Inflammatory macrophage treated with lipopolysaccharide for 1 hour (primary cell): ENCODE measurements around the gene ABCB10.
"Not testable (repeated sequence)": the region's sequence is repeated elsewhere in the genome, so short reads cannot be mapped to it uniquely, and the experiment has no call there.

Experiments used
- DNase-seq, 2 donors: peaks; one replicate each; pipeline ENCODE4 v3.0.0-alpha.2; 2020 to 2022

Gene ABCB10

GRCh38 chr1:229558460-229559335 lies at the start of gene ABCB10:
TSS of gene ABCB10 (minus strand) at chr1:229558707. CDS start at chr1:229558652, 55 bp downstream.
- DNase-seq, result peak; percentile 97

GRCh38 chr1:229607370-229607769 lies 48.9 kb upstream of the ABCB10 start:
- no peak for DNase-seq

GRCh38 chr1:229603371-229604005 lies 45.0 kb upstream of the ABCB10 start:
- no peak for DNase-seq

- no peak for DNase-seq
These were observed 41.7 kb upstream of the ABCB10 start for GRCh38 chr1:229600229-229600628.

- no peak for DNase-seq
These were observed 40.9 kb upstream of the ABCB10 start for GRCh38 chr1:229599218-229599954.

- no peak for DNase-seq
These were observed 39.4 kb upstream of the ABCB10 start for GRCh38 chr1:229597877-229598276.

GRCh38 chr1:229596925-229597699 lies 38.6 kb upstream of the ABCB10 start:
- peak in 1 of 2 donors; percentile 16 for DNase-seq

- not testable (repeated sequence) for DNase-seq
These were observed 37.4 kb upstream of the ABCB10 start for GRCh38 chr1:229595876-229596275.

GRCh38 chr1:229594227-229595008 lies 35.9 kb upstream of the ABCB10 start:
- DNase-seq, result no peak

GRCh38 chr1:229593800-229594199 lies 35.3 kb upstream of the ABCB10 start:
- no peak for DNase-seq

- no peak for DNase-seq
These were observed 31.6 kb upstream of the ABCB10 start for GRCh38 chr1:229590119-229590518.

GRCh38 chr1:229585338-229585737 lies 26.8 kb upstream of the ABCB10 start:
- DNase-seq, result no peak

- no peak for DNase-seq
These were observed 24.2 kb upstream of the ABCB10 start for GRCh38 chr1:229582715-229583114.

- DNase-seq, result peak; percentile 33 to 47
These were observed 23.6 kb upstream of the ABCB10 start for GRCh38 chr1:229582011-229582694.

GRCh38 chr1:229581485-229581884 lies 23.0 kb upstream of the ABCB10 start:
- DNase-seq, result no peak

GRCh38 chr1:229579059-229579673 lies 20.7 kb upstream of the ABCB10 start:
- DNase-seq, result peak; percentile 76 to 78

GRCh38 chr1:229578168-229579058 lies 19.9 kb upstream of the ABCB10 start:
- DNase-seq, result no peak

GRCh38 chr1:229574679-229575442 lies 16.4 kb upstream of the ABCB10 start:
- no peak for DNase-seq

GRCh38 chr1:229572286-229572685 lies 13.8 kb upstream of the ABCB10 start:
- peak; percentile 42 to 80 for DNase-seq
